Psoas muscle (tissue), 8 donors: Measurements from ENCODE around the gene DPP10. TPM values are rescaled to one million over a fixed set of nuclear protein-coding genes. Genes with fewer than 3 reads are reported as not detected.

Source experiments
- ATAC-seq, 4 donors: fragments of 200-7000 bp; cut with Tn5 transposase; one replicate each; pipeline ENCODE4 v1.9.1; 2020; ENCODE audit warnings: moderate library complexity in 3 of 4, mild to moderate bottlenecking in 2 of 4
- DNase-seq, 2 donors: peaks; one replicate each; pipeline ENCODE4 v3.0.0-alpha.2; 2020
- H3K27ac ChIP-seq: fragments of 200-600 bp; one replicate; pipeline ENCODE4 v1.8.0; 2022
- H3K27me3 ChIP-seq, 3 donors: fragments of 200-600 bp in 1 of 3; one replicate each; pipeline versions ENCODE4 v1.6.1 to v1.8.0; 2013 to 2022; ENCODE audit warnings: low read length in 2 of 3, mild to moderate bottlenecking in 2 of 3, moderate library complexity in 1 of 3; ENCODE audit not compliant: insufficient read depth in 3 of 3
- H3K36me3 ChIP-seq, 2 donors: fragments of 200-600 bp in 1 of 2; one replicate each; pipeline versions ENCODE4 v1.6.1 to v1.8.0; 2013 to 2022; ENCODE audit warnings: low read depth in 1 of 2, mild to moderate bottlenecking in 1 of 2, moderate library complexity in 1 of 2; ENCODE audit not compliant: insufficient read depth in 1 of 2
- H3K4me1 ChIP-seq: fragments of 200-600 bp; one replicate; pipeline ENCODE4 v1.8.0; 2022
- H3K4me3 ChIP-seq: fragments of 200-600 bp; one replicate; pipeline ENCODE4 v1.8.0; 2022; ENCODE audit warnings: mild to moderate bottlenecking
- H3K9me3 ChIP-seq: fragments of 200-600 bp; one replicate; pipeline ENCODE4 v1.8.0; 2022
- CTCF ChIP-seq: fragments of 200-600 bp; IDR thresholded peaks from one replicate; pipeline ENCODE4 v1.8.0; 2022; ENCODE audit warnings: antibody characterized with exemption
- WGBS, 3 donors: extraction: QIAGEN DNeasy Blood & Tissue Kit; methylation state at CpG; one replicate each; pipeline versions ENCODE4 v1.1.6 to v1.1.7; 2013; 5-methylcytosine and 5-hydroxymethylcytosine counted together
- intact Hi-C, 2 donors: fragments of 100-400 bp; cut with DNase I; formaldehyde crosslinking; loops; one replicate each; pipeline versions ENCODE4 v1.11.0 to v1.14.2; 2022
- polyA plus RNA-seq, 3 donors: library from polyadenylated mRNA; stranded (reverse); fragments of 200-250 nt; gene quantifications; one replicate each; pipeline ENCODE4 v1.2.3, GENCODE V29; 2013
- total RNA-seq, 4 donors: library from RNA; stranded (reverse); fragmentation: NEBNext Ultra II Directional in 2 of 4; extraction: Animal tissue kit (Norgen Biotek cat#: 25700) in 2 of 4; gene quantifications; one replicate each; pipeline versions ENCODE4 v1.2.1 to v1.2.4, GENCODE V29; 2021 to 2023
- donor health status: healthy with polysubstance abuse.
- donor health status: DM: no; HTN: no; CAD: no; lungs with moderate emphysema.
- donor health status: Bipolar disorder and iron deficiency.
- donor health status: healthy.
- donor health status: DM: yes; HTN: yes; CAD: no.
- donor health status: DM: no; HTN: no; CAD: no.
- donor health status: DM: no; HTN: no; CAD: no.
- donor health status: DM: yes; HTN: yes; CAD: no.

The DPP10 gene
- total and polyA plus RNA-seq, 7 donors: 0.01 to 0.11 TPM; not detected in 5

- no peak overlapping the region for H3K4me3 ChIP-seq
- no peaks in the 10 kb centered on the region for H3K9me3 ChIP-seq
- H3K27me3 ChIP-seq: no peaks in the 10 kb centered on the region
- ATAC-seq (no peak), DNase-seq (no peak)
- no peaks in the 10 kb centered on the region for H3K4me1 ChIP-seq
- no peak overlapping the region for H3K27ac ChIP-seq
- 91 to 93% (median 92%) methylated on average over 4 of the region's 4 CpGs for WGBS, 3 donors
- H3K36me3 ChIP-seq: no peaks in the 10 kb centered on the region
- intact Hi-C loops: no loop called here
- no peak for TF ChIP-seq CTCF
Observed at GRCh38 chr2:115541814-115542213, 1099.4 kb downstream of the DPP10 start.

DNA sequence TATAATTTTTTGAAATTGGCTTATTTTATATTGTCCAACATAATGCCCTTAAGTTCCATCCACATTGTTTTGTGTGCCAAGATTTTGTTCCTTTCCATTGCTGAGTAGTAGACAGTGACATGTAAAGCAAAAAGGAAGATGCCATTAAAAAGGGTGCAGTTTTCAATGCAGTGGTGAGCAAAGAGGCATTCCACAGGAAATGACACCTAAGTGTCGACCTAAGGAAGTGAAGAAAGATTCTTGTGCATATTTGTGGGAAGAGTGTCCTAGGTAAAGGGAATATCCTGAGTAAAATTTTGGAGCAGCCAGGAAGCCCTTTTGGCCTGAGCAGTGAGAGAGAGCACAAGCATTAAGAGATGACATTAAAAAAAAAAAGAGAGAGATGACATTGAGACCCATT, 1099.9 kb downstream of the DPP10 start:
- Histone ChIP-seq H3K4me3 (no peak overlapping the region), H3K4me1 (no peaks in the 10 kb centered on the region), H3K27ac (no peak overlapping the region), H3K36me3 (no peaks in the 10 kb centered on the region), H3K9me3 (no peaks in the 10 kb centered on the region), H3K27me3 (no peaks in the 10 kb centered on the region)
- 52 to 69% (median 61%) methylated on average over 1 of the region's 1 CpG for WGBS, 3 donors
- DNase-seq (no peak), ATAC-seq (no peak)
- no peak for TF ChIP-seq CTCF
- intact Hi-C loops: no loop called here

GRCh38 chr2:115543024-115543423, 1100.6 kb downstream of the DPP10 start:
- no peak overlapping the region for H3K27ac ChIP-seq
- no peak overlapping the region for H3K4me3 ChIP-seq
- H3K27me3 ChIP-seq: no peaks in the 10 kb centered on the region
- intact Hi-C loops: no loop called here
- no peak for ATAC-seq
- no peak for DNase-seq
- H3K4me1 ChIP-seq: no peaks in the 10 kb centered on the region
- no peak for TF ChIP-seq CTCF
- no peaks in the 10 kb centered on the region for H3K9me3 ChIP-seq
- 67 to 71% (median 71%) methylated on average over 5 of the region's 5 CpGs for WGBS, 3 donors
- H3K36me3 ChIP-seq: no peaks in the 10 kb centered on the region

DNA sequence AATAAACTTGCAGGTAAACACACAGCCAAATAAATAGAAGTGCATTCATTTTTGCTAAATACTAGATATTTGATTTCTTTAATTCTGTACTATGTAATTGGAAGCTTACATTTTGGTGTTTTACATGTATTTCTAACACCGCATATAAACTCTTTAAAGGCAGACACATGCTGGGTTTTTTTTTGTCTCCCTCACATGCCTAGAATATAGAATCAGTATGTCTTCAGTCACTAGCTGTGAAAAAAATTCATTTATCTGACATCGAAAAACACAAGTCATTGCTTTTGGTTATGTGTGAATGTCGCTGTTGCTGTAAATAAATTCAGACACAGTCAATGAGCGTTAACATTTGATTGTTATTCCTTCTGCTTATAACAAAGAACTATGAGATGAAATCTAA, 1101.0 kb downstream of the DPP10 start:
- ATAC-seq: no peak
- intact Hi-C loops: no loop called here
- WGBS, 3 donors: 86 to 91% (median 87%) methylated on average over 4 of the region's 4 CpGs

More for the DNA sequence above, 1101.0 kb downstream of the DPP10 start:
- H3K4me1 ChIP-seq: no peaks in the 10 kb centered on the region
- no peak overlapping the region for H3K4me3 ChIP-seq
- no peak overlapping the region for H3K27ac ChIP-seq
- H3K36me3 ChIP-seq: no peaks in the 10 kb centered on the region
- H3K27me3 ChIP-seq: no peaks in the 10 kb centered on the region
- no peak for TF ChIP-seq CTCF
- no peaks in the 10 kb centered on the region for H3K9me3 ChIP-seq
- no peak for DNase-seq
